A172 (cell line): ENCODE results near the gene S100A1. TPM values are rescaled to one million over a fixed set of nuclear protein-coding genes. Genes with fewer than 3 reads are reported as not detected.

Source experiments
- DNase-seq: peaks from one replicate; pipeline ENCODE4 v3.0.0-alpha.2; 2015; ENCODE audit warnings: low spot score
- total RNA-seq: library from RNA; depleted of rRNA; stranded (reverse); fragments of >200 nt; shearing (Covaris generic); gene quantifications from 2 replicates; pipeline ENCODE4 v1.2.3, GENCODE V29; 2014

S100A1 gene
- total RNA-seq, 1 experiment from 2014 or later: 2.8 TPM

GRCh38 chr1:153610811-153611301 is 17.4 kb upstream of the S100A1 start:
- DNase-seq: peak; percentile 71

GRCh38 chr1:153611356-153611755 is 16.9 kb upstream of the S100A1 start:
- DNase-seq: no peak

GRCh38 chr1:153612111-153612754 is 16.0 kb upstream of the S100A1 start:
- no peak for DNase-seq

DNA sequence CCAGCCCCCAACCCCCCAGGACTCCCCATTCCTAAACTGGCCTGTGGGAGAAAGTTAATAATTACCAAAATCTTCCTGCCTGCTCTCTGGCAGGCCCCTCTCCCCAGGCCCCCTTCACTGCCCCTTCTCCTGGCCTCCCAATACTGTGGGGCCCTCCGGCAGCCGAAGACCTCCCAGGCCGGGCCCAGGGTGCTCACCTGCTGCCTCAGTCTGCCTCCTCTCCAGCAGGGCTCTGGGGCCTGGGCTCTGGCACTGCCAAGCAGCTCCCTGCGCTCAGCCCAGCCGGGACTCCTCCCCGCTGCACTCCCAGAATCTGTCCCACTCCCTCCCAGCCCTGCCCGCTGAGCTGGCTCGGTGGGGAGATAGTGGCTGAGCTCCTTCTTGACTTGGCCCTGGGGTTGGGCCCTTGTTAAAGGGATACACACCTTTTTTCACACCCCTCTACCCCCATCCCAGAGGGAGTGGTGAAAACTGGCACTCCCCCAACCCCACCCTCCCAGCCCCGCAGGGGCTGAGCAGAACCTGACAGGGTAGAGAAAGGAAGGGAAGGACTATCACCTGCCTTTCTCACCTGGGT is 15.4 kb upstream of the S100A1 start, which contains the start of gene S100A16:
TSS of gene S100A16 (minus strand) at position 383 of the 577 bp plus-strand sequence. CDS start 4,986 bp downstream, outside the sequence.
- DNase-seq: peak; percentile 79

- no peak for DNase-seq
Measured at GRCh38 chr1:153613406-153613805, 14.8 kb upstream of the S100A1 start.

GRCh38 chr1:153614189-153614900 is 13.9 kb upstream of the S100A1 start:
- DNase-seq: no peak

GRCh38 chr1:153614906-153615305 is 13.3 kb upstream of the S100A1 start:
- no peak for DNase-seq

GRCh38 chr1:153615406-153615805 is 12.8 kb upstream of the S100A1 start:
- no peak for DNase-seq

DNA sequence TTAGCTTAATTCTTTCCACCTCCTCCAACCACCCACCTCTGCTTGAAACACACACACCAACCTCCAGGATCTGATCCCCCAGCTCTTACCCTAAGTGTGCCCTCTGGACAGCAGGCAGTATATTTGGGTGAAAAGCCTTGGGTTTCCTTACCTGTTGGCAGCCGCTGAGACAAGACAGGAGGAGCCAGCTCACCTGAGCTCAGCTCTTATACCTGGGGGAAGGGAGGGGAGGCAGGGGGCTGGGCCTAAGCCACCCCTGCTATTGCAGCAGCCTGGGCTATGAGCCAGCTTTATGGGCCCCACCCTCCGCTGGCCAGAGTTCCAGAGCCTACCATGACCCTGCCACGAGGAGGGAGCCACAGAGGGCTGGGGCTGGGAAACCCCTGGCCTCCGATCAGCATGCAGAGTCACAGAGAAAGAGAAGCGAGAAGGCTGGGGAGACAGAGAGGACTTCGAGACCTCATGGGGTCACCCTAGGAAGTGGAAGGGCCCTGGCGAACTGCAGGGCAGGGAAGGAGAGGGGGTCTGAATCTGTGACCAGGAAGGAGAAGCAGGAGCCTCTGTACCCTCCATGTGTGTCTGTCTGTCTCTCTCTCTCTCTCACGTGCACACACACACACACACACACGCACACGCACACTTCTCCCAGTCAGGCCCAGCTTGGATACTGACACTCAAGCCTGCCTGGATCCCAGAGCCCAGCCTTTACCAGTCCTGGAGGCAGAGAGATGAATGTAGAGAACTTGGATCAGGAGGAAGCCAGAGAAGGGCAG is 11.9 kb upstream of the S100A1 start, which contains the start of gene S100A14:
TSS of gene S100A14 (minus strand) at position 182 of the 773 bp plus-strand sequence. CDS start 467 bp downstream, outside the sequence.
- DNase-seq: no peak

- DNase-seq: no peak
Measured at GRCh38 chr1:153616917-153617311, 11.3 kb upstream of the S100A1 start.

GRCh38 chr1:153617663-153618062 is 10.6 kb upstream of the S100A1 start:
- peak; percentile 62 for DNase-seq

GRCh38 chr1:153619171-153619570 is 9.1 kb upstream of the S100A1 start:
- DNase-seq: no peak

DNA sequence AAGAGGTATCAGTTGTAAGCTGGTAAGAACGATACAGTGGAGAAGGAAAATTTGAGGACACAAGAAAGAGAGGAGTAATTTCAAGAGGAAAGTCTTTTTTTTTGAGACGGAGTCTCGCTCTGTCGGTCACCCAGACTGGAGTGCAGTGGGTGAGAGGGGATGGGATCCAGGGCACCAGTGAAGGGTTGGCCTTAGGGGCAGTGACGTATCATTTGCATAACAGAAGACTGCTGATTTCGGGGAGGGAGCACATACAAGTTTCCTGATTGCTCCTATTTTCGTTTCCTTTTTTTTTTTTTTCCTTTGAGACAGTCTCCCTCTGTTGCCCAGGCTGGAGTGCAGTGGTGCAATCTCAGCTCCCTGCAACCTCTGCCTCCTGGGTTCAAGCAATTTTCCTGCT is 5.1 kb upstream of the S100A1 start:
- no peak for DNase-seq

- no peak for DNase-seq
Measured at GRCh38 chr1:153624965-153625611, 3.1 kb upstream of the S100A1 start.

- no peak for DNase-seq
Measured at GRCh38 chr1:153626477-153626903, 1.7 kb upstream of the S100A1 start.

DNA sequence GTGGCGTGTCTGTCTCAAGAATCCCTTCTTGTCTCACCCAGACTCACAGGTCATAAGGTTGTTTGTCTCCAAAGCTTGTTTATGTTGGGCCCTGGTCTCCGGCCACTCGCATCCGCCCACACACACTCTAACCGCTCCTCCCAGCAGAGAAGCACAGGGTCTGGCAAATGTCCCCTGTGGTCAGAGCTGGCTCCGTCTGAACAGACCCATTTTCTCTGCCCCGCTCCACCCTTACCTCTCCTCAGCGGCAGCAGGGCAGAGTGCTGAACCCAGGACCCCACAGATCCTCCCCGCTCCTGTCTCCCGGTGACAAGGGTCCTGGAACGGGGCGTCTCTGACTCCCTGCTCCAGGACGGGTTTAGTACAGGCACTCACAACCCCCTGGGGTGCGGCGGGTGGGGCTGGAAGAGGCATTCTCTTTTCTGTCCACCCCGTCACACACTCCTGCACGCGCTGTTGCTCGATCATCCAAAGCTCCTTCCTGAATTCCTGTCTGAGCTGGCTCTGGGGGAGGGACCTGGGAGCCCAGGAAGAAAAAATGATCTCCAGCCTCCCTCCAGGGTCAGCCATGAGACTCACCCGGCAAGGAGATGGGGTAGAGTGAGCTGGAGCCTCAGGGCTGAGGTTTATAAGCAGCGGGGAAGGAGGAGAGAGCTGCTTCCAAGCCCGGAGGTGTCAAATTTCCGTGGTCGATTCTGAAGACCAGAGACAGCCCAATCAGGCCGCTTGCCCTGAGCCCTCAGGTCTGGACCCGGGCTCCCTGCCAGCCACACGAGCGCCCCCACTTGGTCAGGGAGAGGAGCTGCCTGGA is 1.1 kb upstream of the S100A1 start, which contains the start of gene S100A13:
TSS of gene S100A13 (minus strand) at position 602 of the 811 bp plus-strand sequence. CDS start 1,033 bp downstream, outside the sequence.
- DNase-seq: peak; percentile 97

DNA sequence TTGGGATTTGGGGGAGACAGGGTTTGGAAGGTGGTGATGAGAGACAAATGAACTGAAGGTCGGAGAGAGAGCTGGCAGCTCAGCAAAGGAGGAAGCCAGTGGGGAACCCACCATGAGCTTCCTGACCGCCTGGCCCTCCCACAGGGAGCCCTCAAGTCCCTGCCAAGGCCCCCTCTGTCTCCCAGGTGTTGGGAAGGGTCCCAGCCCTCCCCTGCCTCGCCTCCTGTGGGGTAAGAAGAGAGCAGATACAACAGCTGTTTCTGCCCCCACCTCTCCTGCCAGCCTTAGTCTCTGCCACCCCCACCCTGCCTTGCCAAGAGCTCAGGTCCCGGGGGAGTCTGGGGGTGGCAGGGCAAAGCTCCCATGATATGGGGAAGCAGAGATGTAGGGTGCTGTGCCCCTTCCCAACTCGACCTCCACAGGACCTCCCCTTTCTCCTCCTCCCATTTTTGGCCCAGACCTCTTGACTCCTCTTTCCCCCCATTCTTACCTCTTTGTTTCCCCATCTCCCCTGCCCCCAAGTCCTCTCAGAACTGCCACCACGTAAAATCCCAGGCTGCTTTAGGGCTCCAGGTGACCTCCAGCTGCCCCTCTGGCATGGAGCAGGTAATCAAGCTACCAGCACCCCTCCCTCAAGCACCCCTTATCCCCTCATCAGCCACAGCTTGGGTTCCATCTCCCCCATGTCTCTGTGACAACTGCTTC is 556 bp downstream of the S100A1 start:
- no peak for DNase-seq

GRCh38 chr1:153629343-153629665 is 1.1 kb downstream of the S100A1 start:
- DNase-seq: no peak

GRCh38 chr1:153629971-153630370 is 1.7 kb downstream of the S100A1 start:
- DNase-seq: no peak

DNA sequence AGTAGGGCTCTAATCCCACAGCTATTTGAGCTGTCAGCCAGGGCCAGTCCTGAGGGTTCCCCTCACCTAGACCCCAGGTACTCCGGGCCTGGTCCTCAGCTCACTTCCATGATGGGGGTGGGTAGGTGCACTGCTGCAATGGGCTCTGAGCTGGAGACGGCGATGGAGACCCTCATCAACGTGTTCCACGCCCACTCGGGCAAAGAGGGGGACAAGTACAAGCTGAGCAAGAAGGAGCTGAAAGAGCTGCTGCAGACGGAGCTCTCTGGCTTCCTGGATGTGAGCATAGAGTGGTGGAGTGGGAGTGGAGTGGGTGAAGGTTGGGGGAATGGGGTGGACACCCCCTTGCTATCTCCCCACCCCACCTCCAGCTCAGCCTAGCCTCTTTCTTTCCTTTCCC is 2.1 kb downstream of the S100A1 start:
- DNase-seq: no peak
